ENCODE data around the gene COL20A1.

COL20A1 gene

DNA sequence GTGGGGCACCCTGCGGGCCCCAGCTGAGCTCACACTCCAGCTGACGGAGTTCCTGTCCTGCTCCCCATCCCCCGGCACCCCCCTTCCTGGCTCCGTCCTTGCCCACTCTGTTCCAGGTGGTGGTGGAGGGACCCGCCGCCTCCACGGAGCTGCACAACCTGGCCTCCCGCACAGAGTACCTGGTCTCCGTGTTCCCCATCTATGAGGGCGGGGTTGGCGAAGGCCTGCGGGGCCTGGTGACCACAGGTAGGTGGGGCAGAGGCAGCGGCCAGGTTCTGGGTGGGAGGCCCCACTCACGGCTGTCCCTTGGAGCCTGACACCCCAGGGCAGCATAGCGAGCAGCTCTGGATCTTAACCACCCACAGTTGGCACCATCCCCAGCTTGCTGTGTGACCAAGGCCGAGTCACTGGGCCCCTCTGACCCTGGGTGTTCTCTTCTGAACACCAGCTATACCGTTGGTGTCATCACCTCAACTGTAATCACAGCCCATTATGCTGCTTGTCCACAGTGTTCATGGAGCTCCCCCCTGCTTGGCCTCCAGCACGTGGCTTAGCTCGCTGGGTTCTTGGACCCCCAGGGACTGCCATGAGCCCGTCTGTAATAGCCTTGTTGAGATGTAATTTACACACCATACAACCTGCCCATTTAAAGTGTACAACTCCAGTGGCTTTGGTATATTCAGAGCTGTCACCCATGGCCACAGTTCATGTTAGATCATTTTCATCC, 17.4 kb downstream of the COL20A1 start:
- H3K9ac ChIP-seq (ENCODE audit: low read length), result no peak overlapping the region
- no peaks in the 10 kb centered on the region for H3K4me1 ChIP-seq (ENCODE audit: control insufficient read depth, insufficient read depth, low read length)
- no peaks in the 10 kb centered on the region for H3K9me3 ChIP-seq (ENCODE audit: control insufficient read depth, low read length)
- H3K4me3 ChIP-seq (ENCODE audit: low read length), result no peak overlapping the region
- peaks cover 28% of the 10 kb centered on the region for H3K27me3 ChIP-seq (ENCODE audit: control insufficient read depth, insufficient read depth, low read length)
- no peaks in the 10 kb centered on the region for H3K36me3 ChIP-seq (ENCODE audit: control insufficient read depth, insufficient read depth, low read length)

DNA sequence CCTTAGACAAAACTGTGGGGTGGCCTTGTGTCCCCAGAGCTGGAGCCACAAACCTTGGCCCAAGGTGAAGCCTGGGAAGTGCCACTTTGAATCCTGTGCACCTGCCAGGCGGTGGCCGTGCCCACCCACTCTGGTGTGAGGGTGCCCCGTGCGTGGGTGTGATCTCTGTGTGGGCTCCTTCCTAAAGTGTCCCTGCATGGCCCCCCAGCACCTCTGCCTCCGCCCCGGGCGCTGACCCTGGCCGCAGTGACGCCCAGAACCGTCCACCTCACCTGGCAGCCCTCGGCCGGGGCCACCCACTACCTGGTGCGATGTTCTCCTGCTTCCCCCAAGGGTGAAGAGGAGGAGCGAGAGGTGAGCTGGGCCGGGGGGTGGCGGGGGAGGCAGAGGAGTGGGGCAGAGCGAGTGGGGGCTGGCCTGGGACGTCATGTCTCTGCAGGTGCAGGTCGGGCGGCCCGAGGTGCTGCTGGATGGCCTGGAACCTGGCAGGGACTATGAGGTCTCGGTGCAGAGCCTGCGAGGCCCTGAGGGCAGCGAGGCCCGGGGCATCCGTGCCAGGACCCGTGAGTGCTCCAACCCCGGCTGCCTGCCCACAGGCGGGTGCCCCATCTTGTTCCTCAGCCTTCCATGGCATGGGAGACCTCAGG, 18.3 kb downstream of the COL20A1 start:
- no peaks in the 10 kb centered on the region for H3K4me1 ChIP-seq (ENCODE audit: control insufficient read depth, insufficient read depth, low read length)
- no peak overlapping the region for H3K9ac ChIP-seq (ENCODE audit: low read length)
- no peak overlapping the region for H3K4me3 ChIP-seq (ENCODE audit: low read length)
- H3K36me3 ChIP-seq (ENCODE audit: control insufficient read depth, insufficient read depth, low read length), result no peaks in the 10 kb centered on the region
- no peaks in the 10 kb centered on the region for H3K9me3 ChIP-seq (ENCODE audit: control insufficient read depth, low read length)
- peaks cover 22% of the 10 kb centered on the region for H3K27me3 ChIP-seq (ENCODE audit: control insufficient read depth, insufficient read depth, low read length)

- Histone ChIP-seq H3K9me3 (ENCODE audit: control insufficient read depth, low read length) (no peaks in the 10 kb centered on the region), H3K4me3 (ENCODE audit: low read length) (no peak overlapping the region), H3K27me3 (ENCODE audit: control insufficient read depth, insufficient read depth, low read length) (peaks cover 17% of the 10 kb centered on the region), H3K36me3 (ENCODE audit: control insufficient read depth, insufficient read depth, low read length) (no peaks in the 10 kb centered on the region), H3K9ac (ENCODE audit: low read length) (no peak overlapping the region), H3K4me1 (ENCODE audit: control insufficient read depth, insufficient read depth, low read length) (no peaks in the 10 kb centered on the region)
Observed at GRCh38 chr20:63311833-63312243, 18.9 kb downstream of the COL20A1 start.

- Histone ChIP-seq H3K27me3 (ENCODE audit: control insufficient read depth, insufficient read depth, low read length) (peaks cover 15% of the 10 kb centered on the region), H3K36me3 (ENCODE audit: control insufficient read depth, insufficient read depth, low read length) (no peaks in the 10 kb centered on the region), H3K9ac (ENCODE audit: low read length) (no peak overlapping the region), H3K4me1 (ENCODE audit: control insufficient read depth, insufficient read depth, low read length) (no peaks in the 10 kb centered on the region), H3K9me3 (ENCODE audit: control insufficient read depth, low read length) (no peaks in the 10 kb centered on the region), H3K4me3 (ENCODE audit: low read length) (no peak overlapping the region)
Observed at GRCh38 chr20:63312273-63312672, 19.3 kb downstream of the COL20A1 start.

DNA sequence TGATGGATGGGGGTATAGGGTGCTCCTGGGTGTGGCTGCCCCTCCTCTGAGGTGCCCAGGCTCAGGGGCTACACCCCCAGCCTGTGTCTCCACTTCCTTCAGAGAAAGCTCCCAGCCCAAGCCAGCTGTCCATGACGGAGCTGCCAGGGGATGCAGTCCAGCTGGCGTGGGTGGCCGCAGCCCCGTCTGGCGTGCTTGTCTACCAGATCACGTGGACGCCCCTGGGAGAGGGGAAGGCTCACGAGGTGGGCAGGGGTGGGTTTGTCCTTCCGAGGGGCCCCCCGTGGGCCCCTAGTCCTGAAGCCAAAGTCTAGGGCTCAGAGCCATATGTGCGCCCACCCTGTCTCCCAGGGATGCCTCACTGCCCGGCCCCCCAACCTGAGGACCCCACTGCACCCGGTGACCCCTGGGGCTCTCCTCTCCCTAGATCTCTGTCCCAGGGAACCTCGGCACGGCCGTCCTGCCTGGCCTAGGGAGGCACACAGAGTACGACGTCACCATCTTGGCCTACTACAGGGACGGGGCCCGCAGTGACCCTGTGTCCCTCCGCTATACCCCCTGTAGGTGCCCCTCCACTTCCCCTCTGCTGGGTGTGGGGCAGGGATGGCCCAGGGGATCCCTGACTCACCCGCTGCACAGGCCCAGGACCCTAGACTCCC, 19.8 kb downstream of the COL20A1 start:
- Histone ChIP-seq H3K36me3 (ENCODE audit: control insufficient read depth, insufficient read depth, low read length) (no peaks in the 10 kb centered on the region), H3K4me3 (ENCODE audit: low read length) (no peak overlapping the region), H3K9me3 (ENCODE audit: control insufficient read depth, low read length) (no peaks in the 10 kb centered on the region), H3K4me1 (ENCODE audit: control insufficient read depth, insufficient read depth, low read length) (no peaks in the 10 kb centered on the region), H3K27me3 (ENCODE audit: control insufficient read depth, insufficient read depth, low read length) (peaks cover 15% of the 10 kb centered on the region), H3K9ac (ENCODE audit: low read length) (no peak overlapping the region)

GRCh38 chr20:63313349-63314014, 20.5 kb downstream of the COL20A1 start:
- no peaks in the 10 kb centered on the region for H3K9me3 ChIP-seq (ENCODE audit: control insufficient read depth, low read length)
- peaks cover 10% of the 10 kb centered on the region for H3K27me3 ChIP-seq (ENCODE audit: control insufficient read depth, insufficient read depth, low read length)
- H3K4me3 ChIP-seq (ENCODE audit: low read length), result no peak overlapping the region
- H3K36me3 ChIP-seq (ENCODE audit: control insufficient read depth, insufficient read depth, low read length), result no peaks in the 10 kb centered on the region
- no peak overlapping the region for H3K9ac ChIP-seq (ENCODE audit: low read length)
- no peaks in the 10 kb centered on the region for H3K4me1 ChIP-seq (ENCODE audit: control insufficient read depth, insufficient read depth, low read length)

GRCh38 chr20:63314015-63314471, 21.1 kb downstream of the COL20A1 start:
- H3K4me3 ChIP-seq (ENCODE audit: low read length), result no peak overlapping the region
- peaks cover 7% of the 10 kb centered on the region for H3K27me3 ChIP-seq (ENCODE audit: control insufficient read depth, insufficient read depth, low read length)

DNA sequence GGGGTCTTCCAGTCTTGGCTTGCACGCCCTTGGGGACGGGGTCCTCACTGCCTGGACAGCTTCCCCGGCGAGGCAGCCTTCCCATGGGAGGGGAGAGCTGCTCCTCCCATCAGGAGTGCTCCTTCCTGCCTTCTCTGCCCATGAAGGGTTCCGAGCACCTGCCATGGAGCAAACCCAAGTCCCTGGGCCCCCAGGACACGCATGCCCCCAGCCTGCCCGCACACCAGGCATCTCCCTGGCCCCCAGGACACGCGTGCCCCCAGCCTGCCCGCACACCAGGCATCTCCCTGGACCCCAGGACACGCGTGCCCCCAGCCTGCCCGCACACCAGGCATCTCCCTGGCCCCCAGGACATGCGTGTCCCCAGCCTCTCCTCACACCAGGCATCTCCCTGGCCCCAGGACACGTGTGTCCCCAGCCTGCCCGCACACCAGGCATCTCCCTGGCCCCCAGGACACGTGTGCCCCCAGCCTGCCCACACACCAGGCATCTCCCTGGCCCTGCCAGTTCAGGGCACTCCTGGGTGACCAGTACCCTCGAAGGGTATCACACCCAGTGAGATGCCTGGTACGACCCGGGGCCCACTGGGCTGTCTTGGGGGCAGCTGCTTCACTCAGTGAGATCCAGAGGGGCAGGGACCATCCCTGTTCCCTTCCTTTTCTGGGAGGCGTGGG, 21.7 kb downstream of the COL20A1 start:
- no peak overlapping the region for H3K9ac ChIP-seq (ENCODE audit: low read length)

More at GRCh38 chr20:63314015-63314471, 21.1 kb downstream of the COL20A1 start:
- Histone ChIP-seq H3K4me1 (ENCODE audit: control insufficient read depth, insufficient read depth, low read length) (no peaks in the 10 kb centered on the region), H3K9ac (ENCODE audit: low read length) (no peak overlapping the region), H3K36me3 (ENCODE audit: control insufficient read depth, insufficient read depth, low read length) (no peaks in the 10 kb centered on the region), H3K9me3 (ENCODE audit: control insufficient read depth, low read length) (no peaks in the 10 kb centered on the region)

GRCh38 chr20:63315240-63315689, 22.3 kb downstream of the COL20A1 start:
- Histone ChIP-seq H3K4me1 (ENCODE audit: control insufficient read depth, insufficient read depth, low read length) (no peaks in the 10 kb centered on the region), H3K4me3 (ENCODE audit: low read length) (no peak overlapping the region), H3K27me3 (ENCODE audit: control insufficient read depth, insufficient read depth, low read length) (peaks cover 3% of the 10 kb centered on the region), H3K36me3 (ENCODE audit: control insufficient read depth, insufficient read depth, low read length) (no peaks in the 10 kb centered on the region), H3K9me3 (ENCODE audit: control insufficient read depth, low read length) (no peaks in the 10 kb centered on the region), H3K9ac (ENCODE audit: low read length) (no peak overlapping the region)

More for the DNA sequence above, 21.7 kb downstream of the COL20A1 start:
- H3K4me3 ChIP-seq (ENCODE audit: low read length), result no peak overlapping the region
- peaks cover 3% of the 10 kb centered on the region for H3K27me3 ChIP-seq (ENCODE audit: control insufficient read depth, insufficient read depth, low read length)
- no peaks in the 10 kb centered on the region for H3K4me1 ChIP-seq (ENCODE audit: control insufficient read depth, insufficient read depth, low read length)
- no peaks in the 10 kb centered on the region for H3K36me3 ChIP-seq (ENCODE audit: control insufficient read depth, insufficient read depth, low read length)
- H3K9me3 ChIP-seq (ENCODE audit: control insufficient read depth, low read length), result no peaks in the 10 kb centered on the region

DNA sequence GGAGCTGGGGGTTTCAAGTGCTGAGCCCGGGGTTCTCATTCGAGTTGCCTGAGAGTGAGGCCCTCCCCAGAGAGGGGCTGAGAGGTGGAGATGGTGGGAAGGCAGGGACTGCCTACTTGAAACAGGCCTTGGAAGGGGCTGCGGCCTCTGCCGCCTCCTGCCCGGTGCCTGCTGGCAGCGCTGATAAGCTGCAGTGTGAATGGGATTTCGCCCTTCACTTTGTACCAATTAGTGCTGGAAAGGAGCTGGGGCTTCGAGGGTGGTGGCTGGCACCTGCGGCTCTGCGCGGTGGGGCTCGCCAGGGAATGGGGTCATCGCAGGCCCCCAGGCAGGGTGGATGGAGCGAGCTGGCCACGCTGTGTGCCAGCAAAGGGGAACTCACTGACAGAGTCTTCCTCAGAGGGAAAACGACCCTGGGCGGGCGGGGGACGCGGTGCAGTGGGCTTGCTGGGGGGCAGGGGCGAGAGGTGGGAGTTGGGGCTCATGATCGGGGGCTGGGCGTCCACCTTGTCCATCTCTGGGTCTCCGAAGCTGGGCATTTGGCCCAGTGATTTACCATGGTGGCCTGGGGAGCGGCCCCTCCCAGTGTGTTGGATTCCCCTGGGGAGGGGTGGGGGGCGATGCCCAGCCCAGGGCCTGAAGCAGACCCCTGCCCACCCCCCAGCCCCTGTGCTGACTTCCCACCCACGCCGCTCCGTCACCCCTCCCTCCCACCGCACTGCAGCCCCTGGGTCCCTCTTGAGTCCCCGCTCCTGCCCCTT, 22.9 kb downstream of the COL20A1 start:
- no peak overlapping the region for H3K9ac ChIP-seq (ENCODE audit: low read length)
- H3K36me3 ChIP-seq (ENCODE audit: control insufficient read depth, insufficient read depth, low read length), result no peaks in the 10 kb centered on the region
- H3K27me3 ChIP-seq (ENCODE audit: control insufficient read depth, insufficient read depth, low read length), result peaks cover 3% of the 10 kb centered on the region
- no peak overlapping the region for H3K4me3 ChIP-seq (ENCODE audit: low read length)
- no peaks in the 10 kb centered on the region for H3K4me1 ChIP-seq (ENCODE audit: control insufficient read depth, insufficient read depth, low read length)
- H3K9me3 ChIP-seq (ENCODE audit: control insufficient read depth, low read length), result no peaks in the 10 kb centered on the region

DNA sequence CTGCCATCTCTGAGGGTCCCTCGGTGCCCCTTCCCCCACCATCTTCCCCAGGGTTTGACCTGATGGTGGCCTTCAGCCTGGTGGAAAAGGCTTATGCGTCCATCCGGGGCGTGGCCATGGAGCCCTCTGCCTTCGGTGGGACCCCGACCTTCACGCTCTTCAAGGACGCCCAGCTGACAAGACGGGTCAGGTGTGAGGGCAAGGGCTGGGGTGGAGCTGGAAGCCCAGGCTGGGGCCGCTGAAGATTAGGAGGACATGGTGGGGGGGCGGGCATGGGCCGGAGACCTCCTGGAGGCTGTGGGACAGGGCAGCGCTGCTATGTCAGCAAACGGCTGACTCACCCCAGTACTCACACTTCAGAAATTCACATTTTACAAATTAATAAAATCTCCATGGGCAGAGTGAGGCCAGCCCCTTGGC, 23.5 kb downstream of the COL20A1 start:
- H3K4me1 ChIP-seq (ENCODE audit: control insufficient read depth, insufficient read depth, low read length), result no peaks in the 10 kb centered on the region
- H3K36me3 ChIP-seq (ENCODE audit: control insufficient read depth, insufficient read depth, low read length), result no peaks in the 10 kb centered on the region
- peaks cover 3% of the 10 kb centered on the region for H3K27me3 ChIP-seq (ENCODE audit: control insufficient read depth, insufficient read depth, low read length)
- H3K9me3 ChIP-seq (ENCODE audit: control insufficient read depth, low read length), result no peaks in the 10 kb centered on the region
- no peak overlapping the region for H3K4me3 ChIP-seq (ENCODE audit: low read length)
- H3K9ac ChIP-seq (ENCODE audit: low read length), result no peak overlapping the region
